ENCODE measurements around the gene YWHAH.

YWHAH gene

DNA sequence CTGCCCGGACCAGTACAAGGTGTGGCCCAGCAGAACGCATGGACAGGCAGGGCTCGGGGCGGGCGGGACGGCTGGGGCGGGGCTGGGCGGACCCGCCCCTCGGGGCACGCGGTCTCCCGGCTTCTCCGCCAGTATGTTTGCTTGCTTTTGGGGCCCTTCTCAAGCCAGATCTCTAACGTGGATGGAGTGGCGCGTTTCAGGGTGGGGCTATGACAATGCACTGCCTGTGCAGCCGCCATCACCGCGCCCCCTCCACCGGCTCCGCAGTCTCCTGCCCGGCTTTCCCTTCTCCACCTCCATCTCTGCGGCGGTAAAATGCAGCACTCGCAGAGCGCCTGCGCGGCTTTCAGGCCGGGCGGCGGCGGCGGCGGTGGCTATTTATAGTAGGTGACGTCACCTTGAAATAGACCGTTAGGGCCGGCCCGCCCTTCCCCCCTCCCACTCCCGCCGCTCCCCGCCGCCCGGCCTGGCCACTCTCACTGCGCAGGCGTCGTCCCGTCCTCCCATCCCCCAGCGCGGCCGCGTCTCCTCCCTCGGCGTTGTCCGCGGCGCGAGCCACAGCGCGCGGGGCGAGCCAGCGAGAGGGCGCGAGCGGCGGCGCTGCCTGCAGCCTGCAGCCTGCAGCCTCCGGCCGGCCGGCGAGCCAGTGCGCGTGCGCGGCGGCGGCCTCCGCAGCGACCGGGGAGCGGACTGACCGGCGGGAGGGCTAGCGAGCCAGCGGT lies at the start of gene YWHAH:
YWHAH (plus strand) TSS at position 558 of the 722 bp plus-strand sequence. CDS start 199 bp downstream, outside the sequence.
- DNase-seq (ENCODE audit: extremely low read depth, insufficient read length) = peak; percentile 94
- no peaks in the 10 kb centered on the region for H3K27me3 ChIP-seq (replicated peaks; ENCODE audit: control insufficient read depth, insufficient read depth, low read length)
- H3K36me3 ChIP-seq (ENCODE audit: control insufficient read depth, insufficient read depth, low read length) = no peaks in the 10 kb centered on the region; the same call in 1 of the 2 replicates
- peak within 1 kb of the TSS; percentile 95 for H3K4me3 ChIP-seq (replicated peaks; ENCODE audit: low read depth, low read length)
- TF ChIP-seq, protein P1, sequence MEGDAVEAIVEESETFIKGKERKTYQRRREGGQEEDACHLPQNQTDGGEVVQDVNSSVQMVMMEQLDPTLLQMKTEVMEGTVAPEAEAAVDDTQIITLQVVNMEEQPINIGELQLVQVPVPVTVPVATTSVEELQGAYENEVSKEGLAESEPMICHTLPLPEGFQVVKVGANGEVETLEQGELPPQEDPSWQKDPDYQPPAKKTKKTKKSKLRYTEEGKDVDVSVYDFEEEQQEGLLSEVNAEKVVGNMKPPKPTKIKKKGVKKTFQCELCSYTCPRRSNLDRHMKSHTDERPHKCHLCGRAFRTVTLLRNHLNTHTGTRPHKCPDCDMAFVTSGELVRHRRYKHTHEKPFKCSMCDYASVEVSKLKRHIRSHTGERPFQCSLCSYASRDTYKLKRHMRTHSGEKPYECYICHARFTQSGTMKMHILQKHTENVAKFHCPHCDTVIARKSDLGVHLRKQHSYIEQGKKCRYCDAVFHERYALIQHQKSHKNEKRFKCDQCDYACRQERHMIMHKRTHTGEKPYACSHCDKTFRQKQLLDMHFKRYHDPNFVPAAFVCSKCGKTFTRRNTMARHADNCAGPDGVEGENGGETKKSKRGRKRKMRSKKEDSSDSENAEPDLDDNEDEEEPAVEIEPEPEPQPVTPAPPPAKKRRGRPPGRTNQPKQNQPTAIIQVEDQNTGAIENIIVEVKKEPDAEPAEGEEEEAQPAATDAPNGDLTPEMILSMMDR (IDR thresholded peaks at IDR 0.05; ENCODE audit: insufficient read depth, low read length, poor library complexity, severe bottlenecking) = no peak

DNA sequence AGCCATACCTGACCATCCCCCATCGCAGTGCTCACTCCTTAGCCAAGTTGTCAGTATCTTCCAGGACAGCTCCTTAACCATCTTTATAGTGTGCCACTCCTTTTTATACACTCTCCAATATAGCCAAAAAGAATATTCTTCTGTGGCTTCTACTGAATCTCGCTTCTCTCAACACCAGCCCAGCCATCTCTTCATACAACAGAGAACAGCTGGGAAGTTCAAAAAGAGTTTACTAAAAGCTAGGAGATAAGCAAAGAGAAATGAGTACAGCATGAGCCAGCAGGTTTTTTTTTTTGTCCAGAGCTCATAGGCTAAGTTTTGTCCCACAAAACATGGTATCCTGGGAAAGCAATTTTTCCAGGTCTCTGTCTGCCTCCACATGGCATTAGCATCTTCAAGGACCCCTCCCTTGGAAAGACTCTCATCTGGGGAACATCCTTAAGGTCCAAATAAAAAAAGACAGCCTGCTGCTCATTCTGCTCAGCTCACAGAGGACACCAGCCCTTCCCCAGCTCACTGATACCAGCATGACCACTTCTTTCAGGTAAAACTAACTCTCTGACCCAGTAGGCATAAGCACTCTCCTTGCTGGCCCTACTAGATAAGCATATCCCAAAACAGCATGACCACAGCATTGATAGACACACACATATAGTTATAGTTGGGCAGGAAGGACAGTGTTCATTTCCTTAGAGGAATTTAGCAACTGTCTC lies 48.8 kb upstream of the YWHAH start:
- Histone ChIP-seq H3K36me3 (ENCODE audit: control insufficient read depth, insufficient read depth, low read length) (peaks cover 10% of the 10 kb centered on the region), H3K4me3 (replicated peaks; ENCODE audit: low read depth, low read length) (no peak overlapping the region), H3K27me3 (replicated peaks; ENCODE audit: control insufficient read depth, insufficient read depth, low read length) (no peaks in the 10 kb centered on the region)
- TF ChIP-seq, protein P1 (IDR thresholded peaks at IDR 0.05; ENCODE audit: insufficient read depth, low read length, poor library complexity, severe bottlenecking) = no peak
- DNase-seq (ENCODE audit: extremely low read depth, insufficient read length) = no peak

DNA sequence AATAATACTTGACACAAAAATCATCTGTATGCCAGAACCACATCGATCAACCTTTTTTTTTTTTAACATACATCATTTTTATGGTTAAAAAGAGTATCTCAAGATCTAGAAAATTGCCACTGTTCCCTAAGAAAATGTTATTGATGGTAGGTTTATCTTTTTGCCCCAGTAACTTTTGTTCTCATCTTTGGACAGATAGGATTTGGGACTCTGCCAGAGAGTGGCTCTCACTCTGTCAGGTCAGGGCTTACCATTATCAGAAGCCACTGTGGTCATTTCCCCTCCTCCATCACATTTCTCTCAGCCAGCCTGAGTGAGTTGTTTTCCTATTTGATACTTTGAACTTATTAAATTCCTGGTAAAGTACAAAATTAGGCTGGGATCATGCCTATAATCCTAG lies 47.9 kb upstream of the YWHAH start:
- no peak for DNase-seq (ENCODE audit: extremely low read depth, insufficient read length)
- TF ChIP-seq, protein P1 (IDR thresholded peaks at IDR 0.05; ENCODE audit: insufficient read depth, low read length, poor library complexity, severe bottlenecking) = no peak
- no peak overlapping the region for H3K4me3 ChIP-seq (replicated peaks; ENCODE audit: low read depth, low read length)
- no peaks in the 10 kb centered on the region for H3K27me3 ChIP-seq (replicated peaks; ENCODE audit: control insufficient read depth, insufficient read depth, low read length)
- H3K36me3 ChIP-seq (ENCODE audit: control insufficient read depth, insufficient read depth, low read length) = peaks cover 10% of the 10 kb centered on the region

DNA sequence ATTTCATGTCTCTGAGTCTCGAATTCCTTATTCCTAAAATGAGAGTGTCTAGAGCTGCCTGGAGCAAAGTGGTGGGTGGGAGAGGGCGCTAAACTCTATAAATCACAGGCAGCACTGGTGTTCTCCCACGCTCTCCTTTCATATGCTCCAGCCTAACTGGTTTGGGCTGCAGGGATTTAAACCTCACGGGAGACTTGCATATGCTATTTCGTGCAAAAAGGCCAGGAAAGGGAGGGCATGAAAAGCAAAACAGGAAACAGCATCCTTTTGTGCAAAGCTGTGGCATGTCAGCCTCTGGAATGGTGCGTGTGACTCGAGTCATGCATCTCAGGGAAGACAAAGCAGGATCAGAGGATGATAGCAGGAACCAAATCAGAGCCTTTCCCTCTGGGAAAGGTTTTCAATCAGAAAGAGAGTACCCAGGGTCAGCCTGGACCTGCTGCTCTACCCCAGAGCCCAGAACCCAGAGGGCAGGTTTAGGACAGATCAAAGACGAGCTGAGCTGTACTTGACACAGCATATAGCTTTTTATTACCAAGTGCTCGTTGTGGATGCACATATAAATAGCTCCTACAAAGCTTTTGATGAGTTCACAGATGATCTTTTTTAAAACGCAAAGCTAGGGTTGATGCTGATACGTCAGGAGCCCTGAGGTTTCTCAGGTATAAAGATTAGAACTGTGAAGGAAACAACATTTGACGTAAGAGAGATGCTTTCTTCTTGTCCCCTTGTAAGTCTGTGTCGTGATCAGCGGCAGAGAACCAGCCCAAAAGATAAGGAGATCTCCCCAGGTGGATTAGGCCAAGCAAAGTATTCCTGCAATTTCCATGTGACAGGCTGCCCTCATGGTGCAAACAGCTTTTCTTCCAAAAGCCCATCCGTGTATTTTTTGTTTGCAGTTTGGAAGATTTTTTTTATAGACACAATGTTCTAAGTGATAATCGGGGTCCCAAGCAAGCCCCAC lies 46.2 kb upstream of the YWHAH start:
- TF ChIP-seq, protein P1 (IDR thresholded peaks at IDR 0.05; ENCODE audit: insufficient read depth, low read length, poor library complexity, severe bottlenecking) = no peak
- no peak for DNase-seq (ENCODE audit: extremely low read depth, insufficient read length)
- H3K27me3 ChIP-seq (replicated peaks; ENCODE audit: control insufficient read depth, insufficient read depth, low read length) = no peaks in the 10 kb centered on the region
- no peak overlapping the region for H3K4me3 ChIP-seq (replicated peaks; ENCODE audit: low read depth, low read length)
- H3K36me3 ChIP-seq (ENCODE audit: control insufficient read depth, insufficient read depth, low read length) = peaks cover 15% of the 10 kb centered on the region

DNA sequence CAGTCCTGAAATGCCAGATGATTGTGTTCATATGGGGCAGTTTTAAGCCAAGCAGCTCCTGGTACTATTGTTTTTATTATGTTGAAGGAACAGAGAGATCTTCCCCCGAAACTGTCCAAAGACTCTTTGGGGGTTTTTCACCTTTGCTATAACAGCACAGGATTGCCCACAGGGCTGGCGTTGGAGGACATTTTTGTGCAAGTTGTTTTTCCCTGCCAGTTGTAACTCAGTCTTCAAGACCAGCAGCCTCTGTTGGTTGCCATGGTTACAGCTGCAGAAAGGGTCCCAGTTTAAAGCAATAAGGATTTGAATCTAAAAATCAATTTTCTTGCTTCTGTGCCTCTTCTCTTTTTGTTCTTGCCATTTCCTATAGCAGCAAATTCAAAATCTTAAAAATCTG lies 45.4 kb upstream of the YWHAH start:
- no peak overlapping the region for H3K4me3 ChIP-seq (replicated peaks; ENCODE audit: low read depth, low read length)
- no peak for DNase-seq (ENCODE audit: extremely low read depth, insufficient read length)
- H3K36me3 ChIP-seq (ENCODE audit: control insufficient read depth, insufficient read depth, low read length) = peaks cover 12% of the 10 kb centered on the region
- H3K27me3 ChIP-seq (replicated peaks; ENCODE audit: control insufficient read depth, insufficient read depth, low read length) = no peaks in the 10 kb centered on the region
- TF ChIP-seq, protein P1 (IDR thresholded peaks at IDR 0.05; ENCODE audit: insufficient read depth, low read length, poor library complexity, severe bottlenecking) = no peak

All from GM06990 (cell line).